CD4-positive, CD25-positive, alpha-beta regulatory T cell (primary cell): ENCODE results near the gene DYNLRB1. TPM values are rescaled to one million over a fixed set of nuclear protein-coding genes. Genes with fewer than 3 reads are reported as not detected.

Source experiments
- ATAC-seq, 2 donors: fragments of 150-1000 bp; cut with Tn5 transposase; one replicate each; pipeline ENCODE4 v1.10.0; 2021; ENCODE audit warnings: low read depth in 2 of 2, moderate number of reproducible peaks in 2 of 2, moderate library complexity in 1 of 2
- DNase-seq, 3 donors: peaks; one replicate each; pipeline versions ENCODE4 v3.0.0 to v3.0.0-alpha.2; 2012 to 2022; ENCODE audit warnings: mixed read lengths in 1 of 3
- H3K27ac ChIP-seq: one replicate; pipeline ENCODE4 v1.7.0; 2013; ENCODE audit warnings: mild to moderate bottlenecking, low read length; ENCODE audit not compliant: insufficient read depth, poor library complexity, severe bottlenecking
- H3K27me3 ChIP-seq: one replicate; pipeline ENCODE4 v1.7.0; 2013; ENCODE audit warnings: low read length; ENCODE audit not compliant: control insufficient read depth, insufficient read depth
- H3K36me3 ChIP-seq: one replicate; pipeline ENCODE4 v1.7.0; 2013; ENCODE audit warnings: mild to moderate bottlenecking, low read length, moderate library complexity; ENCODE audit not compliant: control insufficient read depth, insufficient read depth
- H3K4me1 ChIP-seq: 2 replicates; pipeline ENCODE4 v1.7.0; 2013; ENCODE audit warnings: mild to moderate bottlenecking, low read length; ENCODE audit not compliant: insufficient read depth, control insufficient read depth, poor library complexity, severe bottlenecking
- H3K4me3 ChIP-seq: one replicate; pipeline ENCODE4 v1.7.0; 2013; ENCODE audit warnings: low read depth, mild to moderate bottlenecking, low read length, moderate library complexity
- H3K9me3 ChIP-seq, 2 experiments: 1 replicate in 1 of 2; 2 replicates in 1 of 2; pipeline ENCODE4 v1.7.0; 2013; ENCODE audit warnings: low read length in 2 of 2, mild to moderate bottlenecking in 1 of 2, moderate library complexity in 1 of 2; ENCODE audit not compliant: control insufficient read depth in 2 of 2
- H3K27ac Mint-ChIP-seq, 3 donors: one replicate each; pipeline ENCODE4 v1.8.0; 2020 to 2022; ENCODE audit warnings: mild to moderate bottlenecking in 3 of 3, mixed read lengths in 3 of 3, moderate library complexity in 2 of 3
- H3K27me3 Mint-ChIP-seq: one replicate; pipeline ENCODE4 v1.8.0; 2022; ENCODE audit warnings: mild to moderate bottlenecking, mixed read lengths
- H3K36me3 Mint-ChIP-seq: one replicate; pipeline ENCODE4 v1.8.0; 2020; ENCODE audit warnings: mixed read lengths
- H3K4me1 Mint-ChIP-seq, 4 donors: one replicate each; pipeline ENCODE4 v1.8.0; 2020 to 2022; ENCODE audit warnings: mixed read lengths in 4 of 4, mild to moderate bottlenecking in 1 of 4
- H3K4me3 Mint-ChIP-seq, 4 donors: one replicate each; pipeline ENCODE4 v1.8.0; 2020 to 2022; ENCODE audit warnings: mild to moderate bottlenecking in 4 of 4, mixed read lengths in 4 of 4, moderate library complexity in 3 of 4
- H3K9me3 Mint-ChIP-seq, 7 donors: one replicate each; pipeline ENCODE4 v1.8.0; 2020 to 2022; ENCODE audit warnings: mixed read lengths in 7 of 7, mild to moderate bottlenecking in 3 of 7, moderate library complexity in 2 of 7
- polyA plus RNA-seq, 4 donors: library from polyadenylated mRNA; unstranded; fragments of 300-500 nt; fragmentation: Illumina TruSeq; gene quantifications; one replicate each; pipeline ENCODE4 v1.2.3, GENCODE V29; 2021
- total RNA-seq: library from RNA; stranded (reverse); gene quantifications from one replicate; pipeline ENCODE4 v1.2.3, GENCODE V29; 2022

The DYNLRB1 gene
- total and polyA plus RNA-seq, 5 donors from 2014 or later, result 82.6 to 369 (median 350) TPM

GRCh38 chr20:34560614-34561013 is 44.4 kb downstream of the DYNLRB1 start:
- Histone ChIP-seq H3K27me3 (no peaks in the 10 kb centered on the region), H3K9me3 (no peaks in the 10 kb centered on the region), H3K27ac (peak overlapping the region; percentile 33), H3K36me3 (no peaks in the 10 kb centered on the region), H3K4me3 (no peak overlapping the region), H3K4me1 (peaks cover 4% of the 10 kb centered on the region)
- H3K27me3 Mint-ChIP-seq, result no peaks in the 10 kb centered on the region
- ATAC-seq (no peak), DNase-seq (no peak)
- H3K27ac Mint-ChIP-seq, result peak overlapping the region; percentile 86 to 93 (median 87)
- H3K36me3 Mint-ChIP-seq, result peaks cover 3% of the 10 kb centered on the region
- H3K4me3 Mint-ChIP-seq, result peak overlapping the region; percentile 74 to 96 (median 88)
- peaks cover 0 to 3% (median 0%) of the 10 kb centered on the region in 7 donors for H3K9me3 Mint-ChIP-seq
- peaks cover 9 to 23% (median 16%) of the 10 kb centered on the region in 4 donors for H3K4me1 Mint-ChIP-seq

- H3K36me3 Mint-ChIP-seq, result peaks cover 3% of the 10 kb centered on the region
- Histone ChIP-seq H3K4me1 (peaks cover 4% of the 10 kb centered on the region), H3K27me3 (no peaks in the 10 kb centered on the region), H3K9me3 (no peaks in the 10 kb centered on the region), H3K36me3 (no peaks in the 10 kb centered on the region), H3K27ac (no peak overlapping the region), H3K4me3 (no peak overlapping the region)
- H3K4me1 Mint-ChIP-seq, result peaks cover 9 to 23% (median 16%) of the 10 kb centered on the region in 4 donors
- H3K9me3 Mint-ChIP-seq, result peaks cover 0 to 3% (median 0%) of the 10 kb centered on the region in 7 donors
- DNase-seq (no peak), ATAC-seq (no peak)
- peak overlapping the region; percentile 20 to 85 (median 82) for H3K27ac Mint-ChIP-seq
- peak overlapping the region; percentile 1 to 91 (median 66) for H3K4me3 Mint-ChIP-seq
- H3K27me3 Mint-ChIP-seq, result no peaks in the 10 kb centered on the region
Measured at GRCh38 chr20:34561661-34562060, 45.4 kb downstream of the DYNLRB1 start.

GRCh38 chr20:34562641-34563040 is 46.4 kb downstream of the DYNLRB1 start:
- no peak for DNase-seq

GRCh38 chr20:34564833-34565232 is 48.6 kb downstream of the DYNLRB1 start:
- H3K27me3 ChIP-seq, result no peaks in the 10 kb centered on the region
- Mint-ChIP-seq H3K4me1 (peaks cover 0 to 6% (median 2%) of the 10 kb centered on the region in 4 donors), H3K9me3 (no peaks in the 10 kb centered on the region), H3K36me3 (peaks cover 9% of the 10 kb centered on the region), H3K27me3 (no peaks in the 10 kb centered on the region), H3K4me3 (no peak overlapping the region), H3K27ac (peak overlapping the region in 1 of 3 donors; percentile 39)
- DNase-seq, result no peak
- H3K27ac ChIP-seq, result no peak overlapping the region
- H3K4me3 ChIP-seq, result no peak overlapping the region
- ATAC-seq, result no peak
- H3K9me3 ChIP-seq, result no peaks in the 10 kb centered on the region
- no peaks in the 10 kb centered on the region for H3K4me1 ChIP-seq
- H3K36me3 ChIP-seq, result peaks cover 4% of the 10 kb centered on the region

More at GRCh38 chr20:34562641-34563040, 46.4 kb downstream of the DYNLRB1 start:
- Histone ChIP-seq H3K9me3 (no peaks in the 10 kb centered on the region), H3K4me1 (peaks cover 4% of the 10 kb centered on the region), H3K4me3 (no peak overlapping the region), H3K27ac (no peak overlapping the region), H3K27me3 (no peaks in the 10 kb centered on the region), H3K36me3 (no peaks in the 10 kb centered on the region)
- no peak for ATAC-seq
- Mint-ChIP-seq H3K4me1 (peaks cover 5 to 16% (median 10%) of the 10 kb centered on the region in 4 donors), H3K36me3 (peaks cover 6% of the 10 kb centered on the region), H3K27me3 (no peaks in the 10 kb centered on the region), H3K4me3 (no peak overlapping the region), H3K9me3 (peaks cover 0 to 3% (median 0%) of the 10 kb centered on the region in 7 donors), H3K27ac (peak overlapping the region in 2 of 3 donors; percentile 23 to 82)

GRCh38 chr20:34566978-34567891 is 51.0 kb downstream of the DYNLRB1 start:
- Histone ChIP-seq H3K4me3 (no peak overlapping the region), H3K27me3 (no peaks in the 10 kb centered on the region), H3K27ac (no peak overlapping the region), H3K9me3 (no peaks in the 10 kb centered on the region), H3K36me3 (peaks cover 6% of the 10 kb centered on the region), H3K4me1 (no peaks in the 10 kb centered on the region)
- ATAC-seq (no peak), DNase-seq (no peak)
- Mint-ChIP-seq H3K27ac (no peak overlapping the region), H3K9me3 (no peaks in the 10 kb centered on the region), H3K4me3 (no peak overlapping the region), H3K4me1 (peaks cover 6 to 8% (median 7%) of the 10 kb centered on the region in 4 donors), H3K27me3 (no peaks in the 10 kb centered on the region), H3K36me3 (peaks cover 19% of the 10 kb centered on the region)

- Histone ChIP-seq H3K4me3 (no peak overlapping the region), H3K27ac (no peak overlapping the region), H3K9me3 (no peaks in the 10 kb centered on the region), H3K27me3 (no peaks in the 10 kb centered on the region), H3K36me3 (peaks cover 8% of the 10 kb centered on the region), H3K4me1 (no peaks in the 10 kb centered on the region)
- Mint-ChIP-seq H3K36me3 (peaks cover 20% of the 10 kb centered on the region), H3K27ac (peak overlapping the region in 1 of 3 donors; percentile 62), H3K9me3 (no peaks in the 10 kb centered on the region), H3K4me3 (no peak overlapping the region), H3K4me1 (peaks cover 6 to 8% (median 8%) of the 10 kb centered on the region in 4 donors), H3K27me3 (no peaks in the 10 kb centered on the region)
- ATAC-seq (no peak), DNase-seq (no peak)
Measured at GRCh38 chr20:34567892-34568865, 52.0 kb downstream of the DYNLRB1 start.

GRCh38 chr20:34569598-34569997 is 53.4 kb downstream of the DYNLRB1 start:
- no peaks in the 10 kb centered on the region for H3K27me3 ChIP-seq
- H3K36me3 ChIP-seq, result peaks cover 13% of the 10 kb centered on the region
- H3K9me3 Mint-ChIP-seq, result no peaks in the 10 kb centered on the region
- no peaks in the 10 kb centered on the region for H3K9me3 ChIP-seq
- DNase-seq (no peak), ATAC-seq (no peak)
- peaks cover 26% of the 10 kb centered on the region for H3K36me3 Mint-ChIP-seq
- no peak overlapping the region for H3K4me3 ChIP-seq
- H3K4me1 Mint-ChIP-seq, result peaks cover 6 to 10% (median 9%) of the 10 kb centered on the region in 4 donors
- no peaks in the 10 kb centered on the region for H3K27me3 Mint-ChIP-seq
- no peak overlapping the region for H3K4me3 Mint-ChIP-seq
- H3K4me1 ChIP-seq, result no peaks in the 10 kb centered on the region
- no peak overlapping the region for H3K27ac ChIP-seq
- no peak overlapping the region for H3K27ac Mint-ChIP-seq
